GM18520 (cell line): ENCODE data around the gene EMC10.

Experiments
- ATAC-seq: cut with Tn5 transposase; IDR thresholded peaks from one replicate; pipeline ENCODE4 v1.9.1; 2021; ENCODE audit not compliant: unreplicated experiment

EMC10 gene

DNA sequence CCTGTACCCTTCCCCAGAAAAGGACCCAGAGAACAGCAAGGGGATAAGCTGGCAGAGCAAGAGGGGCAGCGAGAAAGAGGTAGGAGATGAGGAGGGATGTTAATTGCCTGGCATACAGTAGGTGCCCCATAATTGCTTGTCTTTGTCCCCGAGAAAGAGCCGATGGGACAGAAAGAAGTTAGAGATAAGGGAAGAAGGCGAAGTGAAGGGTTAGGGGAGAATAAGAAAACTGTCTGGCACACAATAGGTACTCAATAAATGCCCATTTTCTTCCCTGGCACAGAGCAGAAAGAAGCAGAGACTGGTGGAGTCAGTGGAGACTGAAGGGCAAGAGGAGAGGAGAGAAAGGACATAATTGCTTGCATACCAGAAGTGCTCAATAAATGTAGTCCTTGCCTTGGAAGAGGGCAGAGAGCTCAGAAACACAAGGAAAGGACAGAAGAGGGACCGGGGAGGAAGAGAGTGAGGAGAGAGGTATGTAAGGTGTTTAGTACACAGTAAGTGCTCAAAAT is 18.8 kb downstream of the EMC10 start:
- ATAC-seq: no peak

- ATAC-seq: no peak
Measured at GRCh38 chr19:50496189-50497021, 20.1 kb downstream of the EMC10 start.

DNA sequence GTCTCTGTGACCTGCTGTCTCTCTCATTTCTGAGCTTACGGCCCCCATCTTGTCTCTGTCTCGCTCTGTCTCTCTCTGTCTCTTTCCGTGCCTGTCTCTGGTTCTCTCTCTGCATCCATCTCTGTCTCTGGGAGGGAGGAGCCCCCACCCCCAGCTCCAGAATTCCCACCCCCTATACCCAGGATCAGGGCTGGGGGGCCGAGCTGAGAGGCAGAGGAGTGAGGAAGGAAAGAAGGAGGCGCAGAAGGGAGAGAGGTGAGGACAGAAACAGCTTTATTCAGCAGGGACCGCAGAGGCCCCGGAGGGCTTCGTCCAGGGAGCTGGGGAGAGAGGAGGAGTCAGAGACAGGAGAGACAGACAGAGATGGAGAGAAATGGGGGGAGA is 20.7 kb downstream of the EMC10 start:
- no peak for ATAC-seq

GRCh38 chr19:50498219-50499056 is 22.1 kb downstream of the EMC10 start:
- ATAC-seq: no peak

DNA sequence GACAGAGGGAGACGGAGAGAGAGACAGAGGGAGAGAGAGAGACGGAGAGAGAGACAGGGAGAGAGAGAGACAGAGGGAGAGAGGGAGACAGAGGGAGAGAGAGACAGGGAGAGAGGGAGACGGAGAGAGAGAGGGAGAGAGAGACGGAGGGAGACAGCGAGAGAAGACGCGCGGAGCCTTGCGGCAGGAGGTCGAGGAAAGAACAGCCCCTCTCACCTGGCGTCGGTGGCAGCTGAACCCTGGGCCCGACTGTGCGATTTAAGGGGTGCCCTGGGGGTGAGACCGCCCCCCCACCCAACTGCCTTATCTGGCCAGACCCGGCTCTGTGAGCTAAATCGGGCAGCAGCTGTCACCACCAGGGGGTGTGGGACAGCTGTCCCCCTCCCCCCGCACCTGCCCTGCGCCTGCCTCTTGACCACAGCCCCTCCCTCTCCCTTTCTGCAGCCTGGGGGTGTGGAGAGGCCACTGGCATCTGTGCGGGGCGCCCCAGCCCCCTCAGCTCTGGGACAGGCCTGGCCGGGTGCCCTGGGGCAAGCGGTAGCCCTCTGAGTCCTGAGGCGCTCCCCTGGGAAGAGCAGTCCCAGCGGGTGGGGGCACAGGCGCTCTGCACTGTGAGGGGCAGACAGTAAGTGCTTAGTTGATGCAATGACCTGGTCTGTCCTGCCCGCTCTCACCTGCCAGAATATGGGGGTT is 23.9 kb downstream of the EMC10 start:
- no peak for ATAC-seq

- no peak for ATAC-seq
Measured at GRCh38 chr19:50500753-50501151, 24.4 kb downstream of the EMC10 start.

GRCh38 chr19:50501186-50501567 is 24.9 kb downstream of the EMC10 start:
- no peak for ATAC-seq

DNA sequence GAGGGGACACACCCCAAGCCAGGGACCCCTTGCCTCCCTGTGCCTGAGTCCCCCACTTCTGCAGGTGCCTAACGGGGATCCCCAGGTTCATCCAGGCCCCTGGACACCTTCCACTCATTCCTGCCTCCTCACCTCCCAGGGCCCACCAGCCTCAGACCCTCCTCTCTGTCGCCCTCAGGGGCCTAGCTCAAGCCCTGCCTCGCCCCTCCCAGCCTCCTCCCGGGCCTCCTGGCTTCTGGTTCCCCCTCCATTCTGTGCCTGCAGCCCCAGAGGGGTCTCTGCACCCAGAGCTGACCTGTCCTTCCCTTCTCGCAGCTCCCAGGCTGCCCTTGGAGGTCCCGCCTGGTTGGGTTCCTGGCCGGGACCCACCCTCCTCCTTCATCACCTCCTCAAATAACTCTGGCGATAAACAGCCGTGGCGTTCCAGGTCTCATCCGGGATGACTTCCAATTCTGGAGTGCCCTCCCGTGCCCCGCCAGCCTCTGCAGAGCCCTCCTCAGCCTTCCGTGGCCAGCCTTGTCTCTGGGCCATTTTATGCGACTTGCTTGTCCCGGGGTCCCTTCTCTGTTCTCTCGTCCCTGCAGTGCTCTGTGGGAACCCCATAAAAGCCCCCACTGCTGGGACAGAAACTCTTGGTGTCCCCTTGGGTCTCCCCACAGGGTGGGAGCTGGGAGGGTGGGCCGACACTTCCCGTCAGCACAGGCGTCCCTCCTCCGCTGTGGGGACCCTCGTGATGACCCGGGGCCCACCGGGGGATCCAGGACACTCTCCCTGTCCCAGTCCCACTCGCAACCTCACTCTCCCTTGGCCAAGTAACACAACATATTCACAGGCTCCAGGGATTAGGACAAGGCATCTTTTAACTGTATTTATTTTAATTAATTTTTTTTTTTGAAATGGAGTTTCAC is 25.5 kb downstream of the EMC10 start:
- no peak for ATAC-seq

GRCh38 chr19:50505856-50506611 is 29.7 kb downstream of the EMC10 start:
- ATAC-seq: no peak

- no peak for ATAC-seq
Measured at GRCh38 chr19:50506700-50507099, 30.4 kb downstream of the EMC10 start.

GRCh38 chr19:50507376-50507775 is 31.1 kb downstream of the EMC10 start:
- no peak for ATAC-seq

GRCh38 chr19:50508843-50509190 is 32.5 kb downstream of the EMC10 start:
- no peak for ATAC-seq

GRCh38 chr19:50509366-50509765 is 33.1 kb downstream of the EMC10 start:
- ATAC-seq: no peak

- ATAC-seq: no peak
Measured at GRCh38 chr19:50510121-50510670, 33.9 kb downstream of the EMC10 start.

DNA sequence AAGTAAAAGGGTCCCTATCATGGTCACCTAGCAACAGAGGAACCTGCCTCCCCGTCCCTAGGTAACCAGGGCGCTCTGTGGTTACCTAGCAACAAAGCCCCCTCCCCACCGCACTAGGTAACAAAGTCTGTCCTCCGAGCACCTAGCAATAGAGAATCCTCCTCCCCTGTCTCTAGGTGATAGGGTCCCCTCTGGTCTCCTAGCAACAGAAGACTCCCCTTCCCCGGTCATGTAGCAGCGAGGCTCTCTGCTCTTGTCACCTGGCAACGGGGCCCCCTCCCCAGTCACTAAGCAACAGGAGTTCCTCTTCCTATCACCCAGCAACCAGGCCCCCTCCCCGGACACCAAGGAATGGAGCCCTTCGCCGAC is 34.4 kb downstream of the EMC10 start:
- ATAC-seq: no peak

DNA sequence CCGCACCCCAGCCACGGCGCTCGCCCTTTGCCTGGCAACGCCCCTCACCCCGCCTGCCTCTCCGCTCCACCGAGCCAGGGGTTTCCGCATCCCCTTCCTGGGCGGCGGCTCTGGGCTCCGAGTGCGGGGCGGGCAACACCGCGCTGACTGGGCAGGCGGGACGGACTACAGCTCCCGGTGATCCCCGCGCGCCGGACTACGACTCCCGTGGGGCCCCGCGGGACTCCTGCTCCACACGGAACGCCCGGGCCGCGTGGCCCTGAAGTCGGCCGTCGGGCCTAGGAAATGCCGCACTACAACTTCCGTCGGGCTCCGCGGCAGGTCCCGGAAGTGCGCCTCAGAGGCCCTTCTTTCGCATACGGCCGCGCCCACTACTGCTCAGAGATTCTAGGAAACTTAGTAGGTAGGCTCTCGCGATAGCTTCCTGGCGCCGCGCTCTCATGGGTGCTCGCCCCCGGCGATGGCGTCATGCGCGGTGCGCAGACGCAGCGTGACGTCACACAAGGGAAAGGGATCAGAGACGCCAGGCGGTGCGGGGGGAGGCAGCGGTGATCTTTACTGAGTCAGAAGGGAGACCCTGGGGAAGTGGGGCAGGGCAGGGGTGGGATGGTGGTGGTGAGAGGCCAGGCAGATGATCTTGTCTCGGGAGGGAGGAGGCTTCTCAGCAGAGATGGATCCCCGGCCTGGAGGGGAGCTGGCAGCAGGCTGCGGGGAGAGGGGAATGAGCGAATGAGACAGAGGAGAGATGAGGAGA is 34.9 kb downstream of the EMC10 start, which contains the start of gene JOSD2:
JOSD2 (minus strand) TSS at position 123 of the 754 bp plus-strand sequence. CDS start 760 bp downstream, outside the sequence.
- peak; percentile 86 for ATAC-seq

DNA sequence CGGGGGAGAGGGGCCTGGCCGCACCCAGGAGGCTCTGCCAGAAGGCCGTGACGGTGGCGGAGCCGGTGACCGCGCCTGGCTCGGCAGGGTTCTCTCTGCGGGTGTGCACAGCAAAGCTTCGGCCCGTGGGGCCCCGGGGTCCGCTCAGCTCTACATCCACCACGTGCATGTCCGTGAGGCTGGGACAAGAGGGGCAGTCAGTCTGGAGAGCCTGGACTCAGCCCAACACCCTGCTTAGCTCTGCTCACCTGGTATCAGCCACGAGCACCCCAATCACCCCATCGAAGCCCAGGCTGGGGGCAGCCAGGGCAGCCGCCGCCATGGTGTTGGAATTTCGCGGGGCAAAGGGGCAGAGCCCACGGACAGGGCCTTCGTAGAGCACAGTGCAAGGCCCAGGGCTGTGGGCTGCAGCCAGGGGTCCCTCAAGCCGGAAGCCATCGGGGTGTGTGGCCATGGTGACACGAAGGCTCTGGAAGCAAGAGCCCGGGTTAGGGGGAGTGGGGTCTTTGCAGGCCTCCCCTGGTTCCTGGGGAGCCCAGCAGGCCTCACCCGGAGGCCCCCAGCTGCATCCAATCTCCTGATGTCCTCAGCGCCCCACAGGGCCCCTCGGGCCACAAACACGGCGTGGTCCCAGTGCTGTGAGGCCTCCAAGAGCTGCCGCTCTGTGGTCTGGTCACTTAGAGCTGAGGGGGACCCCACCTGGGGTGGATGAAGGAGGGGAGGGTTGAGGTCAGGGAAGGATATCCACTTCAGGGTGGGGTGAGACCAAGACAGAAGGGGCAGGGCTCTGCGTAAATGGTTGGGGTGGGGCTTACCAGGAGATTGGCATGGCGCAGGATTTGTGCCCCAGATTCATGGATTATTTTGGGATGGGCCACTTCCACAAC is 36.0 kb downstream of the EMC10 start:
- no peak for ATAC-seq
